Prostate gland (tissue), 2 donors: ENCODE results near the gene PTK6. TPM values are rescaled to one million over a fixed set of nuclear protein-coding genes. Genes with fewer than 3 reads are reported as not detected.
"Not testable (repeated sequence)": the region's sequence is repeated elsewhere in the genome, so short reads cannot be mapped to it uniquely, and the experiment has no call there.

Source experiments
- DNase-seq: peaks from one replicate; pipeline ENCODE4 v3.0.0-alpha.2; 2019; ENCODE audit warnings: low spot score
- H3K27ac ChIP-seq, 2 donors: fragments of 200-600 bp; sonication (generic); 2 replicates each; pipeline ENCODE4 v1.5.1; 2017 to 2019
- H3K27me3 ChIP-seq: fragments of 200-600 bp; sonication (generic); replicated peaks from 2 replicates; pipeline ENCODE4 v1.5.1; 2019; ENCODE audit not compliant: insufficient read depth
- H3K36me3 ChIP-seq, 2 donors: fragments of 200-600 bp; sonication (generic); 1 replicate in 1 of 2; 2 replicates in 1 of 2; pipeline versions ENCODE4 v1.5.1 to v1.8.1; 2017 to 2019
- H3K4me1 ChIP-seq: fragments of 200-600 bp; sonication (generic); replicated peaks from 2 replicates; pipeline ENCODE4 v1.5.1; 2019
- H3K4me3 ChIP-seq, 2 donors: fragments of 200-600 bp; sonication (generic); 2 replicates each; pipeline ENCODE4 v1.5.1; 2017 to 2019
- H3K9me3 ChIP-seq: fragments of 200-600 bp; sonication (generic); 2 replicates; pipeline ENCODE4 v1.5.1; 2017
- POLR2A ChIP-seq: fragments of 450-650 bp; IDR thresholded peaks from one replicate; pipeline ENCODE4 v1.6.1; 2016; ENCODE audit warnings: antibody characterized with exemption, mild to moderate bottlenecking
- POLR2AphosphoS5 ChIP-seq: sonication (generic); formaldehyde crosslinking; IDR thresholded peaks from one replicate; pipeline ENCODE4 v1.6.1; 2017; ENCODE audit warnings: antibody characterized with exemption
- WGBS: methylation state at CpG from one replicate; pipeline ENCODE4 v1.1.5; 2018; 5-methylcytosine and 5-hydroxymethylcytosine counted together
- intact Hi-C: fragments of 100-400 bp; cut with DNase I; formaldehyde crosslinking; loops from one replicate; pipeline ENCODE4 v1.14.2; 2022
- total RNA-seq, 2 donors: library from RNA; depleted of rRNA; stranded (reverse); fragments of >200 nt; gene quantifications; one replicate each; pipeline ENCODE4 v1.1.0, GENCODE V29; 2016
- TF ChIP-seq, protein P1 (sequence below), 4 experiments: fragments of 200-600 bp in 2 of 4; fragments of 450-650 bp in 2 of 4; sonication (generic) in 2 of 4; IDR thresholded peaks; 1 replicate in 3 of 4; 2 replicates in 1 of 4; pipeline ENCODE4 v1.5.1; 2016 to 2019; ENCODE audit warnings: antibody characterized with exemption in 4 of 4, mild to moderate bottlenecking in 2 of 4, moderate library complexity in 2 of 4

The PTK6 gene
- total RNA-seq, 2 donors from 2014 or later: 0.77 to 1.1 TPM

- Histone ChIP-seq H3K4me1 (no peaks in the 10 kb centered on the region), H3K27ac (no peak overlapping the region), H3K36me3 (no peaks in the 10 kb centered on the region), H3K4me3 (no peak overlapping the region), H3K27me3 (peaks cover 9% of the 10 kb centered on the region), H3K9me3 (no peaks in the 10 kb centered on the region)
- intact Hi-C loops: no loop called here
- WGBS: 39% methylated on average over 11 of the region's 18 CpGs
- TF ChIP-seq, protein P1, sequence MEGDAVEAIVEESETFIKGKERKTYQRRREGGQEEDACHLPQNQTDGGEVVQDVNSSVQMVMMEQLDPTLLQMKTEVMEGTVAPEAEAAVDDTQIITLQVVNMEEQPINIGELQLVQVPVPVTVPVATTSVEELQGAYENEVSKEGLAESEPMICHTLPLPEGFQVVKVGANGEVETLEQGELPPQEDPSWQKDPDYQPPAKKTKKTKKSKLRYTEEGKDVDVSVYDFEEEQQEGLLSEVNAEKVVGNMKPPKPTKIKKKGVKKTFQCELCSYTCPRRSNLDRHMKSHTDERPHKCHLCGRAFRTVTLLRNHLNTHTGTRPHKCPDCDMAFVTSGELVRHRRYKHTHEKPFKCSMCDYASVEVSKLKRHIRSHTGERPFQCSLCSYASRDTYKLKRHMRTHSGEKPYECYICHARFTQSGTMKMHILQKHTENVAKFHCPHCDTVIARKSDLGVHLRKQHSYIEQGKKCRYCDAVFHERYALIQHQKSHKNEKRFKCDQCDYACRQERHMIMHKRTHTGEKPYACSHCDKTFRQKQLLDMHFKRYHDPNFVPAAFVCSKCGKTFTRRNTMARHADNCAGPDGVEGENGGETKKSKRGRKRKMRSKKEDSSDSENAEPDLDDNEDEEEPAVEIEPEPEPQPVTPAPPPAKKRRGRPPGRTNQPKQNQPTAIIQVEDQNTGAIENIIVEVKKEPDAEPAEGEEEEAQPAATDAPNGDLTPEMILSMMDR (IDR thresholded peaks at IDR 0.05): no peak
- no peak for TF ChIP-seq POLR2AphosphoS5
- no peak for DNase-seq
Observed at GRCh38 chr20:63484651-63485403, 52.3 kb downstream of the PTK6 start.

DNA sequence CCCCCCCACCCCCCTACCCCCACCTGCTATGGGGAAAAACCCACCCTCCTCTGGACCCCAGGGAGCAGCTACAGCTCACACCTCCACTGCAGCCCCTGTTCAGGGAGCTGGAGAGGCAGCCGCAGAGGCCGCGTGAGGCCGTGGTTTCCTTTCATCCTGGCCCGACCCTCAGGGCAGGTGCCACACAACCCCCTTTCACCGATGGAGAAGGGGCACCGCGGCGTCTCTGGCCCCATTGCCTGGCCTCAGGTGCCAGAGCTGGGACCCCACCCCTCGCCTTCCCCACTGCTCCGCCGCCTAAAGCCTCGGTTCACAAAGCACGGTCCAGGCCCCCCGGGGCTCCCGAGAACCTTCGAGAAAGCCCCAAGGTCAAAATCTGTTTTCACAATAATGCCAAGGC lies 52.9 kb downstream of the PTK6 start:
- intact Hi-C loops: no loop called here
- 56% methylated on average over 17 of the region's 17 CpGs for WGBS
- peaks cover 9% of the 10 kb centered on the region for H3K27me3 ChIP-seq

GRCh38 chr20:63483834-63484233 lies 53.3 kb downstream of the PTK6 start:
- no peak for DNase-seq
- no peak overlapping the region for H3K27ac ChIP-seq
- no peaks in the 10 kb centered on the region for H3K36me3 ChIP-seq
- peaks cover 13% of the 10 kb centered on the region for H3K27me3 ChIP-seq
- no peaks in the 10 kb centered on the region for H3K4me1 ChIP-seq
- no peaks in the 10 kb centered on the region for H3K9me3 ChIP-seq
- intact Hi-C loops: no loop called here
- whole genome bisulfite sequencing: 67% methylated on average over 12 of the region's 12 CpGs
- H3K4me3 ChIP-seq: no peak overlapping the region
- TF ChIP-seq POLR2A: no peak
- TF ChIP-seq, protein P1 (IDR thresholded peaks at IDR 0.05): no peak
- no peak for TF ChIP-seq POLR2AphosphoS5

More for the DNA sequence above, 52.9 kb downstream of the PTK6 start:
- H3K4me1 ChIP-seq: no peaks in the 10 kb centered on the region
- TF ChIP-seq, protein P1 (IDR thresholded peaks at IDR 0.05): no peak
- TF ChIP-seq POLR2A (no peak), POLR2AphosphoS5 (no peak)
- H3K4me3 ChIP-seq: no peak overlapping the region
- no peaks in the 10 kb centered on the region for H3K9me3 ChIP-seq
- H3K36me3 ChIP-seq: no peaks in the 10 kb centered on the region
- H3K27ac ChIP-seq: no peak overlapping the region
- DNase-seq: no peak

- Histone ChIP-seq H3K27me3 (peaks cover 7% of the 10 kb centered on the region), H3K27ac (no peak overlapping the region), H3K4me3 (no peak overlapping the region), H3K36me3 (no peaks in the 10 kb centered on the region), H3K9me3 (no peaks in the 10 kb centered on the region), H3K4me1 (no peaks in the 10 kb centered on the region)
- intact Hi-C loops: no loop called here
- no peak for DNase-seq
- TF ChIP-seq POLR2A (no peak), POLR2AphosphoS5 (no peak)
- TF ChIP-seq, protein P1 (IDR thresholded peaks at IDR 0.05): no peak
- WGBS: 54% methylated on average over 11 of the region's 11 CpGs
Observed at GRCh38 chr20:63482021-63482587, 55.1 kb downstream of the PTK6 start.

GRCh38 chr20:63481503-63481902 lies 55.7 kb downstream of the PTK6 start:
- TF ChIP-seq, protein P1 (IDR thresholded peaks at IDR 0.05): no peak
- TF ChIP-seq POLR2AphosphoS5 (no peak), POLR2A (no peak)
- H3K4me1 ChIP-seq: no peaks in the 10 kb centered on the region
- WGBS: 46% methylated on average over 12 of the region's 12 CpGs
- intact Hi-C loops: no loop called here
- H3K4me3 ChIP-seq: no peak overlapping the region
- H3K9me3 ChIP-seq: no peaks in the 10 kb centered on the region
- no peaks in the 10 kb centered on the region for H3K36me3 ChIP-seq
- no peak overlapping the region for H3K27ac ChIP-seq
- peaks cover 10% of the 10 kb centered on the region for H3K27me3 ChIP-seq
- no peak for DNase-seq

DNA sequence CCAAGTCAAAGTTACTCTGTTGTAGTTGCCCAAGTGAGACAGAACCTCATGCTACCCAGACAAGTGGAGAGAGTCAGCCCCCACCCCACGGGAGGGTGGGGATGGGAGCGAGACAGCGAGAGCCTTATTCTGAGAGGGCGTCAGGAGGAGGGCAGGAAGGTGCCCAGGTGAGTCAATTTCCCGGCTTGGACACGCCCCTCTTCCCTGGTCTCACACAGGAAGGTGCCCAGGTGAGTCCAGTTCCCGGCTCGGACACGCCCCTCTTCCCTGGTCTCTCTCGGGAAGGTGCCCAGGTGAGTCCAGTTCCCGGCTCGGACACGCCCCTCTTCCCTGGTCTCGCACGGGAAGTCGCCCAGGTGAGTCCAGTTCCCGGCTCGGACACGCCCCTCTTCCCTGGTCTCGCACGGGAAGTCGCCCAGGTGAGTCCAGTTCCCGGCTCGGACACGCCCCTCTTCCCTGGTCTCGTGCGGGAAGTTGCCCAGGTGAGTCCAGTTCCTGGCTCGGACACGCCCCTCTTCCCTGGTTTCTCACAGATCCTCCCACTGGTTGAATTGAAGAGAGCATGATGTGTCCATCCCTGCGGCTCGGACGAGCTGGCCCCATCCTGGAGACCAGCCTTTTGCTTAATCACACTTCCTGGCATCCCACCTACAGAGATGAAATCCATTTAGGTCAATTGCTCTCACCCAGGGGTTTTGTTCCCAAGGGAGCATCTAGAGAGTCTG lies 57.3 kb downstream of the PTK6 start:
- 43% methylated on average over 32 of the region's 32 CpGs for WGBS
- H3K36me3 ChIP-seq, H3K27ac ChIP-seq, H3K4me1 ChIP-seq, DNase-seq, H3K9me3 ChIP-seq, intact Hi-C loops, H3K4me3 ChIP-seq: not testable (repeated sequence)
- H3K27me3 ChIP-seq: peaks cover 13% of the 10 kb centered on the region
